Activated CD8-positive, alpha-beta memory T cell treated with anti-CD3 and anti-CD28 coated beads, Interleukin-2, amount 10 ng/mL, durations not matched to agents 7 days and 5 days (primary cell): ENCODE measurements around the gene DGKD. TPM values are rescaled to one million over a fixed set of nuclear protein-coding genes. Genes with fewer than 3 reads are reported as not detected.

Source experiments
- ATAC-seq: fragments of 150-1000 bp; cut with Tn5 transposase; one replicate; pipeline ENCODE4 v1.10.0; 2021; ENCODE audit warnings: moderate library complexity
- CTCF ChIA-PET: fragments of 350-600 bp; sonication (Branson Sonifier 250); formaldehyde crosslinking; loops from one replicate; lab custom pipeline; 2021; ENCODE audit warnings: antibody characterized with exemption; lab: Charles Lee
- DNase-seq: peaks from one replicate; pipeline ENCODE4 v3.0.0-alpha.2; 2020
- H3K27ac Mint-ChIP-seq: one replicate; pipeline ENCODE4 v1.8.0; 2021; ENCODE audit warnings: mild to moderate bottlenecking, mixed read lengths
- H3K27me3 Mint-ChIP-seq: one replicate; pipeline ENCODE4 v1.8.0; 2021; ENCODE audit warnings: mixed read lengths
- H3K36me3 Mint-ChIP-seq: one replicate; pipeline ENCODE4 v1.8.0; 2021; ENCODE audit warnings: mild to moderate bottlenecking, mixed read lengths
- H3K4me1 Mint-ChIP-seq: one replicate; pipeline ENCODE4 v1.8.0; 2021; ENCODE audit warnings: mixed read lengths
- H3K4me3 Mint-ChIP-seq: one replicate; pipeline ENCODE4 v1.8.0; 2021; ENCODE audit warnings: mild to moderate bottlenecking, moderate library complexity, mixed read lengths
- H3K9me3 Mint-ChIP-seq: one replicate; pipeline ENCODE4 v1.8.0; 2022; ENCODE audit warnings: low read depth, mixed read lengths
- total RNA-seq, 2 experiments: library from RNA; stranded (reverse); gene quantifications; one replicate each; pipeline ENCODE4 v1.2.3, GENCODE V29; 2021

Gene DGKD
- total RNA-seq, 2 experiments from 2014 or later: 42.3 to 92.4 TPM

DNA sequence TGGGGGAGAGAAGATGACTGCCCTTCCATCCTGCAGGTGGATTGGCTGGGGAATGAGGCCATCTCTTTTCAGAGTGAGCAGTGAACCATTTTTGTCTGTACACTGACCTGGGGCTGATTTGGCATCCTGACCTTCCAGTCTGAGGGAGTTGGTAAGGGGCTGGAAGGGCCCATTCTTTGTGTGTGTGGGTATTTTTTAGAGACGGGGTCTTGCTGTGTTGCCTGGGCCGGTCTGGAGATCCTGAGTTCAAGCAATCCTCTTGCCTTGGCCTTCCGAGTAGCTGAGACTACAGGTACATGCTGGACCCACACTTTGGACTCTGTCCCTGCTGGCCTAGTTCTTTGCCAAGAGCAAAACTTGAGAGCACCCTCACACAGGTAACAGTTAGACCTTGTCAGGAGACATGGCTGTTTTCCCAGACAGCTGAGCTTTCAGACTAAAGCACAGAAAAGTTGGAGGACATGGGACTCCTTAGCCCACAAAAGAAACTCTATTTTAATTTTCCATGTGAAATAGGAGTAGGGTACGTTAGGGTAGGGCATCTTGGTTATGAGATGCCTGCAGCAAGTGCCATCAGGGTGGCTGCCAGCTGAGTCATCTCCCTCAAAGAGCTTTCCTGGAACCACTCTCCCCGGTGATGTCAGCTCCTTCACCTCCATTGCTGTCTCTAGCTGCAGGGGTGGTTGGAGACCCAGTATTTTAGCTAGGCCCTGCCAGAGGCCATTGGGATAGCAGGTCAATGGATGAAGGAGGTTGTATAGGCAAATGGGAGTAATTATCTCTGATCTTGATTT lies 60.7 kb downstream of the DGKD start:
- DNase-seq (peak; percentile 78), ATAC-seq (peak; percentile 62)
- H3K27me3 Mint-ChIP-seq: no peaks in the 10 kb centered on the region
- H3K27ac Mint-ChIP-seq: peak overlapping the region; percentile 85
- peaks cover 79% of the 10 kb centered on the region for H3K4me1 Mint-ChIP-seq
- CTCF ChIA-PET: interaction anchor here (0.9 to 14.8 kb wide), 5 partner anchors 10 to 61 kb away, joined by 3 to 145 read pairs (median 3); partner anchors contain the start of gene DGKD
- peak overlapping the region; percentile 33 for H3K4me3 Mint-ChIP-seq
- peaks cover 13% of the 10 kb centered on the region for H3K9me3 Mint-ChIP-seq
- peaks cover 50% of the 10 kb centered on the region for H3K36me3 Mint-ChIP-seq

GRCh38 chr2:233416199-233416598 lies 61.9 kb downstream of the DGKD start:
- no peak for DNase-seq
- peaks cover 41% of the 10 kb centered on the region for H3K36me3 Mint-ChIP-seq
- CTCF ChIA-PET: interaction anchor here (1.3 to 14.8 kb wide), 3 partner anchors 12 to 50 kb away, joined by 3 to 145 read pairs (median 76); no protein-coding TSS in a partner anchor

DNA sequence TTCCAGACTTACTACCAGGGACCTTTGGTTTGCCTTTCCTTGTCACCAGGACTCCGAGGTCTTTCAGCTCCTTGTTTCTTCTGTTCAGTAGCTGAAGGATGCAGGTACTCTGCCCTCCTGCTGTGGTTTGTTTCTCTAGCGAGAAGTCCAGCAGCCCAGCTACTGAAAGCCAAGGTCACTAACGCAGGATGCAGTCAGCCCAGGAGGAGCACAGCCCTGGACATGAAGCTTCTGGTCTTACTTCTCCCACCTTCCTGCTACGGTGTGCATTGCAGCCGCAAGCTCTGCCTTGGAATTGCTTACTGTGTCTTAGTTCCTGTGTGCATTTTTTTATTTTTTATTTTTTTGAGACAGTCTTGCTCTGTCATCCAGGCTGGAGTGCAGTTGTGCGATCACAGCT lies 62.4 kb downstream of the DGKD start:
- H3K4me3 Mint-ChIP-seq: no peak overlapping the region
- peaks cover 80% of the 10 kb centered on the region for H3K4me1 Mint-ChIP-seq
- no peak overlapping the region for H3K27ac Mint-ChIP-seq
- H3K27me3 Mint-ChIP-seq: no peaks in the 10 kb centered on the region
- ATAC-seq (no peak), DNase-seq (peak; percentile 39)
- peaks cover 36% of the 10 kb centered on the region for H3K36me3 Mint-ChIP-seq
- H3K9me3 Mint-ChIP-seq: peaks cover 3% of the 10 kb centered on the region
- CTCF ChIA-PET: interaction anchor here (8.8 to 14.8 kb wide), 2 partner anchors 12 to 26 kb away, joined by 76 to 145 read pairs; no protein-coding TSS in a partner anchor

More at GRCh38 chr2:233416199-233416598, 61.9 kb downstream of the DGKD start:
- H3K4me3 Mint-ChIP-seq: no peak overlapping the region
- peaks cover 8% of the 10 kb centered on the region for H3K9me3 Mint-ChIP-seq
- ATAC-seq: no peak
- H3K4me1 Mint-ChIP-seq: peaks cover 80% of the 10 kb centered on the region
- H3K27me3 Mint-ChIP-seq: no peaks in the 10 kb centered on the region
- H3K27ac Mint-ChIP-seq: peak overlapping the region; percentile 17

GRCh38 chr2:233417282-233417681 lies 63.0 kb downstream of the DGKD start:
- peaks cover 32% of the 10 kb centered on the region for H3K36me3 Mint-ChIP-seq
- ATAC-seq: no peak
- H3K27me3 Mint-ChIP-seq: no peaks in the 10 kb centered on the region
- peaks cover 85% of the 10 kb centered on the region for H3K4me1 Mint-ChIP-seq
- peak overlapping the region; percentile 40 for H3K27ac Mint-ChIP-seq
- DNase-seq: no peak
- no peaks in the 10 kb centered on the region for H3K9me3 Mint-ChIP-seq
- no peak overlapping the region for H3K4me3 Mint-ChIP-seq
- CTCF ChIA-PET: interaction anchor here (1.4 to 14.8 kb wide), 4 partner anchors 7 to 26 kb away, joined by 3 to 145 read pairs (median 41); no protein-coding TSS in a partner anchor

- Mint-ChIP-seq H3K36me3 (peaks cover 29% of the 10 kb centered on the region), H3K9me3 (no peaks in the 10 kb centered on the region), H3K27me3 (no peaks in the 10 kb centered on the region), H3K27ac (peak overlapping the region; percentile 92), H3K4me1 (peaks cover 94% of the 10 kb centered on the region), H3K4me3 (peak overlapping the region; percentile 69)
- no peak for ATAC-seq
- CTCF ChIA-PET: interaction anchor here (1.2 to 14.8 kb wide), 7 partner anchors 8 to 813 kb away, joined by 3 to 145 read pairs (median 6); partner anchors contain the start of gene DGKD
- DNase-seq: peak; percentile 41
These were observed 63.9 kb downstream of the DGKD start for GRCh38 chr2:233418052-233418760.

DNA sequence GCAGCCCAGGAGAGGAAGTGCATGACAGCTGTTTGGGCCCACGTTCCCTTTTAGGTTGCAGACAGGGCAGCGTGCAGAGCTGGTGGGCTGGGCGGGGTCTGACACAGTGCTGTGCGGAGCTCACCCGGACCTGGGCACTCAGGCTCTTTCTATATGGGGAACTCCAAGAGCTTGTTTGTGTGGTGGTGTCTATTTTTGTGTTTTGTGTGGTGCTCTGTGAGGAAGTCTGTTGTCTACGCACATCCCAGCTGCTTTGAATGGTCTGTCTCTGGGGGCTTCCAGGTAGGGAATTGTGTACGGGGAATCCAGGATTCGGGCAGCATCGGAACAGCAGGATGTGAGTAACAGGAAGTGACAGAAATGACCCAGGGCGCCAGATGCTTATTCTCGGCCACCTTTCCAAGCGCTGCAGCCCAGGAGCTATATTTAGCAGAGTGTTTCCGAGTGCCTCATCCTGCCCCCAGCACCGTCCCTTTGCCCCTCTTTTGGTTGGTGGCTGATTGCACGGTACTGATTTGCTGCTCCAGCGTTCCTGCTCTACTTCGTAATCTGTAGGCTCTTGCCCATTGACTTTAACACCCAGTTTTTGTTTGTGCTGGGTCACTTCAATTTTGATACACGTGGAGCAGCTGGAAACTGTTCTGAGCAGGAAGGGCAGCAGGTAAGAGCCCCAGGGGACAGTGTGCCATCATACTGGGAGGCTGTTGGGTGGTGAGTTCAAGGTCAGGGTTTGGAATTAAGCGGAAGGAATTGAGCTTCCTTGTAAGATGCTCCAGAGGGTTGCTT lies 64.7 kb downstream of the DGKD start:
- CTCF ChIA-PET: interaction anchor here (1.1 to 14.8 kb wide), 8 partner anchors 9 to 814 kb away, joined by 3 to 145 read pairs (median 5); partner anchors contain the start of gene DGKD
- H3K36me3 Mint-ChIP-seq: peaks cover 32% of the 10 kb centered on the region
- peak overlapping the region; percentile 92 for H3K27ac Mint-ChIP-seq
- peak overlapping the region; percentile 69 for H3K4me3 Mint-ChIP-seq
- H3K27me3 Mint-ChIP-seq: no peaks in the 10 kb centered on the region
- H3K9me3 Mint-ChIP-seq: no peaks in the 10 kb centered on the region
- DNase-seq (peak; percentile 72), ATAC-seq (peak; percentile 44)
- peaks cover 91% of the 10 kb centered on the region for H3K4me1 Mint-ChIP-seq

GRCh38 chr2:233419602-233420391 lies 65.5 kb downstream of the DGKD start:
- Mint-ChIP-seq H3K4me3 (peak overlapping the region; percentile 69), H3K9me3 (peaks cover 2% of the 10 kb centered on the region), H3K4me1 (peaks cover 85% of the 10 kb centered on the region), H3K27me3 (no peaks in the 10 kb centered on the region), H3K27ac (peak overlapping the region; percentile 92), H3K36me3 (peaks cover 34% of the 10 kb centered on the region)
- ATAC-seq: no peak
- CTCF ChIA-PET: interaction anchor here (1.1 to 14.8 kb wide), 8 partner anchors 10 to 814 kb away, joined by 3 to 145 read pairs (median 5); partner anchors contain the start of gene DGKD
- DNase-seq: peak; percentile 78

- Mint-ChIP-seq H3K9me3 (peaks cover 3% of the 10 kb centered on the region), H3K4me1 (peaks cover 78% of the 10 kb centered on the region), H3K27ac (peak overlapping the region; percentile 95), H3K27me3 (no peaks in the 10 kb centered on the region), H3K4me3 (peak overlapping the region; percentile 42), H3K36me3 (peaks cover 35% of the 10 kb centered on the region)
- CTCF ChIA-PET: interaction anchor here (0.7 to 14.8 kb wide), 4 partner anchors 10 to 22 kb away, joined by 3 to 145 read pairs (median 40); no protein-coding TSS in a partner anchor
- no peak for ATAC-seq
- peak; percentile 39 for DNase-seq
These were observed 67.0 kb downstream of the DGKD start for GRCh38 chr2:233421091-233421816.

- peak; percentile 88 for ATAC-seq
- H3K4me3 Mint-ChIP-seq: peak overlapping the region; percentile 42
- CTCF ChIA-PET: interaction anchor here (0.8 to 14.8 kb wide), 4 partner anchors 9 to 21 kb away, joined by 4 to 145 read pairs (median 40); no protein-coding TSS in a partner anchor
- H3K27me3 Mint-ChIP-seq: no peaks in the 10 kb centered on the region
- peaks cover 43% of the 10 kb centered on the region for H3K36me3 Mint-ChIP-seq
- H3K9me3 Mint-ChIP-seq: peaks cover 6% of the 10 kb centered on the region
- peaks cover 79% of the 10 kb centered on the region for H3K4me1 Mint-ChIP-seq
- DNase-seq: peak; percentile 87
- peak overlapping the region; percentile 95 for H3K27ac Mint-ChIP-seq
These were observed 67.9 kb downstream of the DGKD start for GRCh38 chr2:233422050-233422639.

DNA sequence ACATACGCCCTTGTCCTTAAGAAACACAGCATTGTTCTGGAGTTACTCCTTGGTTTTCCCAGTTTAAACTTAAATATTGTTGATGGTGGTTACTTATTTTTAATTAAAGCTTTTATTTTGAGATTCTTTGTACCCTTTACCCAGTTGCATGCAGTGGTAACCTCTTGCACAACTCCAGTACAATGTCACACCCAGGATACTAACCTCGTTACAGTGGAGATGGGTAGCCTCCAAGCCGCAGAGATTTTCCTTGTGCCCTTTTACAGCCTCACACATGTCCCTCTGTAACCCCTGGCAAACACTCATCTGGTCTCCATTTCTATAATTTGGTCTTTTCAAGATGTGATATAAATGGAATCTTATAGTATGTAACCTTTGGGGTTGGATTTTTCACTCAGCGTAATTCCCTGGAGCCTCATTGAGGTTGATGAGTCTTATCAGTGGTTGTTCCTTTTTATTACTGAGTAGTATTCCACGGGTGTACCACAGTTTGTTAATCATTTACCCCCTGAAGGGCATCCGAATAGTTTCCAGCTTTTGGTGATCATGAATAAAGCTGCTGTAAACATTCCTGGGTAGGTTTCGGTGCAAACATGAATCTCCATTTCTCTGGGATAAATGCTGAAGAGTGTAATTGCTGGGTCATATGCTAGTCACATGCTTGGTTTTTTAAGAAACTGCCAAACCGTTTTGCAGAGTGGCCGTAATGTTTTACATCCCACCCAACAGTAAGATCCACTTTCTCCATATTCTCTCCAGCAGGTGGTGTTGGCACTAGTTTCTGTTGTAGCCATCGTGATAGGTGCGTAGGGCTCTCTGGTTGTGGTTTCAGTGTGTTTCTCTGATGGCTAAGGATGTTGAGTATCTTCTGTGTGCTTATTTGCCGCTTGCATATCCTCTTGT lies 68.6 kb downstream of the DGKD start:
- H3K36me3 Mint-ChIP-seq: peaks cover 43% of the 10 kb centered on the region

More for the DNA sequence above, 68.6 kb downstream of the DGKD start:
- H3K9me3 Mint-ChIP-seq: peaks cover 6% of the 10 kb centered on the region
- H3K27ac Mint-ChIP-seq: peak overlapping the region; percentile 95
- CTCF ChIA-PET: interaction anchor here (0.8 to 14.8 kb wide), 4 partner anchors 8 to 20 kb away, joined by 4 to 145 read pairs (median 40); no protein-coding TSS in a partner anchor
- H3K4me3 Mint-ChIP-seq: no peak overlapping the region
- ATAC-seq: no peak
- peaks cover 72% of the 10 kb centered on the region for H3K4me1 Mint-ChIP-seq
- H3K27me3 Mint-ChIP-seq: no peaks in the 10 kb centered on the region
- peak; percentile 38 for DNase-seq
